ENCODE data around the gene RNF4. TPM values are rescaled to one million over a fixed set of nuclear protein-coding genes. Genes with fewer than 3 reads are reported as not detected.

Gene RNF4
- total and polyA plus RNA-seq, 8 donors = 11.7 to 30.3 (median 23.3) TPM

DNA sequence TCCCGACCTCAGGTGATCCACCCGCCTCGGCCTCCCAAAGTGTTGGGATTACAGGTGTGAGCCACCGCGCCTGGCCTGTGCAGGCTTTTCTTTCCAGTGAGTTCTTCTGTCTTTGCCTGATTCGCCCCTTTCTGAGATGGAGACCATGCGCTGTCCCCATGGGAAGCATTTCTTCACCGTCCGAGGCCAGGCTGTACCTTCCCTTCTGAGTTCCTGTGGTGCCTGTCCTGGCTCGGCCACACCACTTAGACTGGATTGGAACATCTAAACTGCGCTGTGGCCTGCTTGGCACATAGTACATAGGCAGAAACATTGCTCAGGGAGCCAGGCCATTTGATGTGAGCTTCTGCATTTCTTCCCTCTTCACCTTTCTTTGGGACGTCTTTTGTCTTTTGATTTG is 91.3 kb downstream of the RNF4 start:
- Histone ChIP-seq H3K27me3 (no peaks in the 10 kb centered on the region), H3K4me1 (no peaks in the 10 kb centered on the region), H3K27ac (no peak overlapping the region), H3K4me3 (no peak overlapping the region), H3K36me3 (no peaks in the 10 kb centered on the region), H3K9me3 (no peaks in the 10 kb centered on the region)
- intact Hi-C loops (cut with DNase I) = no loop called here
- 95 to 97% methylated on average over 11 to 12 of the region's 12 CpGs for WGBS, 2 donors
- no peak for DNase-seq
- FAIRE-seq = no peak
- ATAC-seq = no peak
- TF ChIP-seq, protein P1, sequence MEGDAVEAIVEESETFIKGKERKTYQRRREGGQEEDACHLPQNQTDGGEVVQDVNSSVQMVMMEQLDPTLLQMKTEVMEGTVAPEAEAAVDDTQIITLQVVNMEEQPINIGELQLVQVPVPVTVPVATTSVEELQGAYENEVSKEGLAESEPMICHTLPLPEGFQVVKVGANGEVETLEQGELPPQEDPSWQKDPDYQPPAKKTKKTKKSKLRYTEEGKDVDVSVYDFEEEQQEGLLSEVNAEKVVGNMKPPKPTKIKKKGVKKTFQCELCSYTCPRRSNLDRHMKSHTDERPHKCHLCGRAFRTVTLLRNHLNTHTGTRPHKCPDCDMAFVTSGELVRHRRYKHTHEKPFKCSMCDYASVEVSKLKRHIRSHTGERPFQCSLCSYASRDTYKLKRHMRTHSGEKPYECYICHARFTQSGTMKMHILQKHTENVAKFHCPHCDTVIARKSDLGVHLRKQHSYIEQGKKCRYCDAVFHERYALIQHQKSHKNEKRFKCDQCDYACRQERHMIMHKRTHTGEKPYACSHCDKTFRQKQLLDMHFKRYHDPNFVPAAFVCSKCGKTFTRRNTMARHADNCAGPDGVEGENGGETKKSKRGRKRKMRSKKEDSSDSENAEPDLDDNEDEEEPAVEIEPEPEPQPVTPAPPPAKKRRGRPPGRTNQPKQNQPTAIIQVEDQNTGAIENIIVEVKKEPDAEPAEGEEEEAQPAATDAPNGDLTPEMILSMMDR (IDR thresholded peaks at IDR 0.05) = no peak

Other genes starting within 250 kb of the RNF4 start
- gene HAUS3, start 227.0 kb upstream of the RNF4 start, total RNA-seq = 1 to 10 TPM; 4.1 to 7.9 (median 5.7) TPM
- 1 to 10 TPM; 8.5 to 9.6 TPM for gene HAUS3, start 227.0 kb upstream of the RNF4 start, polyA plus RNA-seq
- gene POLN, start 227.0 kb upstream of the RNF4 start, total RNA-seq = 1 to 10 TPM in 5 of 6 donors, under 1 TPM in 1; 0.95 to 2.3 (median 1.9) TPM
- gene POLN, start 227.0 kb upstream of the RNF4 start, polyA plus RNA-seq = 1 to 10 TPM; 2.5 to 3.6 TPM
- 10 to 100 TPM; 14.8 to 35.8 (median 24.7) TPM for gene MXD4, start 207.0 kb upstream of the RNF4 start, total RNA-seq
- 10 to 100 TPM; 29.6 to 51.4 TPM for gene MXD4, start 207.0 kb upstream of the RNF4 start, polyA plus RNA-seq
- gene ZFYVE28, start 50.5 kb upstream of the RNF4 start, total RNA-seq = 1 to 10 TPM; 3.8 to 7.5 (median 5.1) TPM
- 10 to 100 TPM; 12.1 to 13.4 TPM for gene ZFYVE28, start 50.5 kb upstream of the RNF4 start, polyA plus RNA-seq
- gene CFAP99, start 50.2 kb upstream of the RNF4 start, total RNA-seq = 1 to 10 TPM in 1 of 6 donors, under 1 TPM in 5; 0.28 to 1.1 (median 0.58) TPM
- 1 to 10 TPM in 1 of 2 donors, under 1 TPM in 1; 0.87 to 1.6 TPM for gene CFAP99, start 50.2 kb upstream of the RNF4 start, polyA plus RNA-seq
- 10 to 100 TPM; 10.1 to 17.0 (median 10.6) TPM for gene FAM193A, start 67.5 kb downstream of the RNF4 start, total RNA-seq
- 10 to 100 TPM; 10.4 to 15.5 TPM for gene FAM193A, start 67.5 kb downstream of the RNF4 start, polyA plus RNA-seq

All from pancreas (tissue), 10 donors.